IMR-90 (cell line): ENCODE results near the gene NDRG4. TPM values are rescaled to one million over a fixed set of nuclear protein-coding genes. Genes with fewer than 3 reads are reported as not detected.

ENCODE experiments used
- ATAC-seq: fragments of 200-7000 bp; cut with Tn5 transposase; 2 replicates; pipeline ENCODE4 v1.9.1; 2020; ENCODE audit warnings: low read depth, mild to moderate bottlenecking, moderate library complexity
- BruUV-seq: library from RNA; stranded (reverse); fragments of 400-500 nt; replicated peaks from 2 replicates; lab custom pipeline; 2021; lab: Mats Ljungman, UMichigan
- CTCF ChIA-PET: fragments of 300-600 bp; formaldehyde crosslinking; extraction: SDS; loops from one replicate; lab custom pipeline; 2021; ENCODE audit warnings: antibody characterized with exemption; lab: Yijun Ruan, JAX
- POLR2A ChIA-PET: fragments of 300-600 bp; sonication (Branson Sonifier 250); formaldehyde crosslinking; loops from one replicate; lab custom pipeline; 2022; ENCODE audit warnings: antibody characterized with exemption; ENCODE audit not compliant: unreplicated experiment; lab: Charles Lee
- DNase-seq: peaks from one replicate; pipeline ENCODE4 v3.0.0; 2013
- H2AFZ ChIP-seq: replicated peaks from 2 replicates; pipeline ENCODE3; 2013; ENCODE audit warnings: low read length, mild to moderate bottlenecking; ENCODE audit not compliant: poor library complexity
- H2AK5ac ChIP-seq: 2 replicates; pipeline ENCODE4 v1.6.1; 2013; ENCODE audit warnings: low read depth, low read length, inconsistent platforms
- H2AK9ac ChIP-seq: replicated peaks from 2 replicates; pipeline ENCODE3; 2013; ENCODE audit warnings: mild to moderate bottlenecking, low read depth, low read length, moderate library complexity; ENCODE audit not compliant: poor library complexity
- H2BK120ac ChIP-seq: 2 replicates; pipeline ENCODE4 v1.6.1; 2013; ENCODE audit warnings: low read depth, low read length, inconsistent platforms
- H2BK15ac ChIP-seq: 3 replicates; pipeline ENCODE4 v1.6.1; 2013; ENCODE audit warnings: low read depth, low read length, inconsistent platforms
- H2BK20ac ChIP-seq: 2 replicates; pipeline ENCODE4 v1.6.1; 2013; ENCODE audit warnings: low read depth, mild to moderate bottlenecking, inconsistent platforms, low read length, moderate library complexity
- H2BK5ac ChIP-seq: 2 replicates; pipeline ENCODE4 v1.6.1; 2013; ENCODE audit warnings: mild to moderate bottlenecking, low read depth, low read length, inconsistent platforms; ENCODE audit not compliant: poor library complexity, severe bottlenecking
- H3K14ac ChIP-seq: replicated peaks from 2 replicates; pipeline ENCODE4 v1.6.1; 2013; ENCODE audit warnings: low read depth, low read length, inconsistent platforms
- H3K18ac ChIP-seq: 2 replicates; pipeline ENCODE4 v1.6.1; 2013; ENCODE audit warnings: low read depth, low read length, control low read depth
- H3K23ac ChIP-seq: 2 replicates; pipeline ENCODE4 v1.6.1; 2013; ENCODE audit warnings: low read depth, low read length, inconsistent platforms
- H3K27ac ChIP-seq: 2 replicates; pipeline ENCODE4 v1.5.1; 2013; ENCODE audit warnings: mild to moderate bottlenecking, control low read depth, low read length; ENCODE audit not compliant: insufficient read depth
- H3K27me3 ChIP-seq: 2 replicates; pipeline ENCODE4 v1.6.1; 2013; ENCODE audit warnings: low read length; ENCODE audit not compliant: control insufficient read depth, insufficient read depth
- H3K36me3 ChIP-seq: 2 replicates; pipeline ENCODE4 v1.6.1; 2013; ENCODE audit warnings: low read length, mixed read lengths; ENCODE audit not compliant: control insufficient read depth, insufficient read depth
- H3K4ac ChIP-seq: 2 replicates; pipeline ENCODE4 v1.6.1; 2013; ENCODE audit warnings: low read depth, low read length, inconsistent platforms
- H3K4me1 ChIP-seq: 2 replicates; pipeline ENCODE4 v1.6.1; 2013; ENCODE audit warnings: low read length, mixed read lengths; ENCODE audit not compliant: control insufficient read depth, insufficient read depth
- H3K4me2 ChIP-seq: 2 replicates; pipeline ENCODE4 v1.6.1; 2013; ENCODE audit warnings: low read depth, mild to moderate bottlenecking, control low read depth, low read length, moderate library complexity
- H3K4me3 ChIP-seq: 2 replicates; pipeline ENCODE4 v1.5.1; 2013; ENCODE audit warnings: low read depth, mild to moderate bottlenecking, control low read depth, low read length, moderate library complexity; ENCODE audit not compliant: insufficient read depth
- H3K56ac ChIP-seq: 2 replicates; pipeline ENCODE4 v1.6.1; 2013; ENCODE audit warnings: low read length, inconsistent platforms; ENCODE audit not compliant: insufficient read depth; ENCODE audit errors: extremely low read depth
- H3K79me1 ChIP-seq, 2 experiments: 2 replicates each; pipeline ENCODE4 v1.6.1; 2013; ENCODE audit warnings: low read length in 2 of 2, inconsistent platforms in 1 of 2, low read depth in 1 of 2
- H3K9ac ChIP-seq: 2 replicates; pipeline ENCODE4 v1.6.1; 2013; ENCODE audit warnings: low read depth, low read length, control low read depth
- H3K9me1 ChIP-seq: 2 replicates; pipeline ENCODE4 v1.6.1; 2013; ENCODE audit warnings: low read length, inconsistent platforms; ENCODE audit not compliant: insufficient read depth
- H3K9me3 ChIP-seq: 2 replicates; pipeline ENCODE4 v1.6.1; 2013; ENCODE audit warnings: low read length; ENCODE audit not compliant: control insufficient read depth, insufficient read depth
- H4K20me1 ChIP-seq: 2 replicates; pipeline ENCODE4 v1.6.1; 2013; ENCODE audit warnings: low read length, inconsistent platforms; ENCODE audit not compliant: insufficient read depth
- H4K5ac ChIP-seq: 2 replicates; pipeline ENCODE4 v1.6.1; 2013; ENCODE audit warnings: mild to moderate bottlenecking, low read depth, low read length, control low read depth
- H4K8ac ChIP-seq, 2 experiments: 2 replicates each; pipeline ENCODE4 v1.6.1; 2013; ENCODE audit warnings: low read depth in 2 of 2, low read length in 2 of 2, control low read depth in 1 of 2, inconsistent platforms in 1 of 2
- H4K91ac ChIP-seq: 2 replicates; pipeline ENCODE4 v1.6.1; 2013; ENCODE audit warnings: low read depth, low read length, inconsistent platforms; ENCODE audit not compliant: insufficient read depth
- BHLHE40 ChIP-seq: fragments of 150-350 bp; IDR thresholded peaks from 2 replicates; pipeline ENCODE4 v1.6.1; 2016; ENCODE audit warnings: mild to moderate bottlenecking, low read depth, low read length
- CEBPB ChIP-seq: IDR thresholded peaks from 2 replicates; pipeline ENCODE4 v1.6.1; 2012; ENCODE audit warnings: low read depth, low read length, improper control_type of control experiment
- CHD1 ChIP-seq: IDR thresholded peaks from 2 replicates; pipeline ENCODE4 v1.6.1; 2012; ENCODE audit warnings: low read depth, low read length, improper control_type of control experiment
- CTCF ChIP-seq: conservative IDR thresholded peaks from 2 replicates; pipeline ENCODE4 v1.5.1; 2012; ENCODE audit warnings: mild to moderate bottlenecking, low read depth, low read length, improper control_type of control experiment
- ELK1 ChIP-seq: fragments of 150-350 bp; IDR thresholded peaks from 2 replicates; pipeline ENCODE4 v1.6.1; 2016; ENCODE audit warnings: low read depth, mild to moderate bottlenecking, low read length, moderate library complexity, borderline replicate concordance
- FOS ChIP-seq: fragments of 150-350 bp; IDR thresholded peaks from 2 replicates; pipeline ENCODE4 v1.6.1; 2016; ENCODE audit warnings: low read depth, low read length
- MAFK ChIP-seq: IDR thresholded peaks from 2 replicates; pipeline ENCODE4 v1.6.1; 2012; ENCODE audit warnings: low read depth, low read length, improper control_type of control experiment
- MAZ ChIP-seq: IDR thresholded peaks from 2 replicates; pipeline ENCODE4 v1.6.1; 2012; ENCODE audit warnings: low read depth, mild to moderate bottlenecking, low read length, improper control_type of control experiment, moderate library complexity, borderline replicate concordance
- MXI1 ChIP-seq: IDR thresholded peaks from 2 replicates; pipeline ENCODE4 v1.6.1; 2012; ENCODE audit warnings: low read depth, mild to moderate bottlenecking, low read length, moderate library complexity, borderline replicate concordance
- NFE2L2 ChIP-seq: fragments of 150-350 bp; IDR thresholded peaks from 2 replicates; pipeline ENCODE4 v1.6.1; 2016; ENCODE audit warnings: low read depth, mild to moderate bottlenecking, low read length
- POLR2A ChIP-seq: IDR thresholded peaks from 2 replicates; pipeline ENCODE4 v1.6.1; 2012; ENCODE audit warnings: mild to moderate bottlenecking, low read depth, low read length
- RAD21 ChIP-seq: IDR thresholded peaks from 2 replicates; pipeline ENCODE4 v1.6.1; 2012; ENCODE audit warnings: low read length, improper control_type of control experiment
- RCOR1 ChIP-seq: IDR thresholded peaks from 2 replicates; pipeline ENCODE4 v1.6.1; 2012; ENCODE audit warnings: mild to moderate bottlenecking, low read length, improper control_type of control experiment; ENCODE audit not compliant: insufficient replicate concordance
- RFX5 ChIP-seq: IDR thresholded peaks from 2 replicates; pipeline ENCODE4 v1.8.0; 2012; ENCODE audit warnings: low read depth, mild to moderate bottlenecking, low read length, moderate library complexity
- SMC3 ChIP-seq: fragments of 150-350 bp; IDR thresholded peaks from 2 replicates; pipeline ENCODE4 v1.6.1; 2016; ENCODE audit warnings: low read depth, mild to moderate bottlenecking, antibody characterized with exemption, low read length, moderate library complexity
- USF2 ChIP-seq: fragments of 150-350 bp; IDR thresholded peaks from 2 replicates; pipeline ENCODE4 v1.6.1; 2017; ENCODE audit warnings: mild to moderate bottlenecking, antibody characterized with exemption, low read length, low read depth
- WGBS, 2 experiments: methylation state at CpG; one replicate each; pipeline versions ENCODE4 v1.1.5 to v1.1.7; 2013; ENCODE audit warnings: missing lambda C conversion rate in 2 of 2; ENCODE audit not compliant: insufficient read length in 1 of 2; ENCODE audit errors: extremely low coverage in 2 of 2; 5-methylcytosine and 5-hydroxymethylcytosine counted together
- dilution Hi-C: fragments of 300-500 bp; cut with HindIII; formaldehyde crosslinking; loops from one replicate; pipeline ENCODE4 v1.14.3; 2018; ENCODE audit warnings: low sequenced_read_pairs; ENCODE audit not compliant: unreplicated experiment
- in situ Hi-C: fragments of 300-500 bp; cut with MboI; formaldehyde crosslinking; loops from 3 replicates; pipeline ENCODE4 v1.14.3; 2019; ENCODE audit warnings: low sequenced_read_pairs, inconsistent platforms, mixed read lengths
- intact Hi-C: fragments of 100-400 bp; cut with micrococcal nuclease; formaldehyde crosslinking; loops from 2 replicates; pipeline ENCODE4 v1.10.0; 2022
- polyA plus RNA-seq, 3 experiments: library from polyadenylated mRNA; depleted of rRNA; stranded (reverse); fragments of >200 nt; gene quantifications; 2 replicates each; pipeline ENCODE4 v1.2.3, GENCODE V29; 2012; ENCODE audit warnings: low replicate concordance in 1 of 3
- total RNA-seq: library from RNA; depleted of rRNA; stranded (reverse); fragments of >200 nt; gene quantifications from 2 replicates; pipeline ENCODE4 v1.2.3, GENCODE V29; 2012

The NDRG4 gene
- total and polyA plus RNA-seq, 2 of the 4 experiments (the other 2 are of a cell fraction), result 10.9 to 23.5 TPM

GRCh38 chr16:58508671-58509251 lies 8.8 kb downstream of the NDRG4 start:
- TF ChIP-seq BHLHE40 (no peak), FOS (no peak), MAFK (no peak), RCOR1 (no peak), MXI1 (no peak), SMC3 (no peak), USF2 (no peak), CTCF (no peak), ELK1 (no peak), NFE2L2 (no peak), RFX5 (no peak), CEBPB (no peak), CHD1 (no peak), MAZ (no peak), POLR2A (no peak), RAD21 (no peak)
- no peak overlapping the region for H2BK15ac ChIP-seq
- no peak overlapping the region for H2AK9ac ChIP-seq
- no peak overlapping the region for H3K4me3 ChIP-seq
- H3K18ac ChIP-seq, result no peak overlapping the region
- H2BK20ac ChIP-seq, result no peak overlapping the region
- ATAC-seq (no peak), DNase-seq (no peak)
- H2AK5ac ChIP-seq, result no peak overlapping the region
- no peaks in the 10 kb centered on the region for H3K9me3 ChIP-seq
- CTCF ChIA-PET, result interaction anchor here (0.6 kb wide), 1 partner anchor 452 kb away, joined by 4 read pairs; no protein-coding TSS in a partner anchor
- H3K4me2 ChIP-seq, result no peak overlapping the region
- no TSS peak for BruUV-seq
- H3K14ac ChIP-seq, result no peak overlapping the region
- H3K23ac ChIP-seq, result no peak overlapping the region
- intact Hi-C loops, result no loop called here
- no peak overlapping the region for H3K4ac ChIP-seq
- peaks cover 3% of the 10 kb centered on the region; the same call in 1 of the 2 replicates for H3K36me3 ChIP-seq
- H4K20me1 ChIP-seq, result peaks cover 6% of the 10 kb centered on the region; the same call in 1 of the 2 replicates
- H3K56ac ChIP-seq, result no peak overlapping the region
- no peak overlapping the region for H2BK5ac ChIP-seq
- in situ Hi-C loops, result no loop called here
- H3K9me1 ChIP-seq, result no peaks in the 10 kb centered on the region
- H3K27ac ChIP-seq, result no peak overlapping the region
- no peak overlapping the region for H4K8ac ChIP-seq
- no peak overlapping the region for H4K5ac ChIP-seq
- H3K27me3 ChIP-seq, result no peaks in the 10 kb centered on the region
- no peak overlapping the region for H2BK120ac ChIP-seq
- no peaks in the 10 kb centered on the region for H3K4me1 ChIP-seq
- H3K9ac ChIP-seq, result no peak overlapping the region
- dilution Hi-C loops, result no loop called here
- H3K79me1 ChIP-seq, result no peaks in the 10 kb centered on the region
- WGBS, 2 experiments, result no CpG with 5 or more reads among the region's 5 CpGs
- POLR2A ChIA-PET, result no interaction called here
- no peak overlapping the region for H4K91ac ChIP-seq
- H2AFZ ChIP-seq, result peak overlapping the region; percentile 32
